OCI-LY3 (cell line): ENCODE results near the gene MMP14.

ENCODE experiments used
- H2AFZ ChIP-seq: fragments of 200-600, 300-600 bp; shearing (Covaris generic); 2 replicates; pipeline ENCODE4 v1.6.0; 2014; ENCODE audit warnings: antibody characterized with exemption, low read depth, low read length
- H3K27ac ChIP-seq: fragments of 200-600, 300-600 bp; sonication (generic); 2 replicates; pipeline ENCODE4 v1.5.1; 2014; ENCODE audit warnings: mild to moderate bottlenecking, low read length, moderate library complexity, mixed read lengths
- H3K27me3 ChIP-seq: fragments of 200-600, 300-600 bp; sonication (generic); 2 replicates; pipeline ENCODE4 v1.6.1; 2014; ENCODE audit warnings: low read depth, low read length, mixed read lengths
- H3K36me3 ChIP-seq: fragments of 200-600, 300-600 bp; sonication (generic); replicated peaks from 2 replicates; pipeline ENCODE3; 2014; ENCODE audit warnings: low read depth, low read length, mixed read lengths
- H3K4me1 ChIP-seq: fragments of 300-600, 200-600 bp; sonication (generic); 2 replicates; pipeline ENCODE4 v1.6.1; 2014; ENCODE audit warnings: low read length, mixed read lengths
- H3K4me2 ChIP-seq: fragments of 200-600, 300-600 bp; sonication (generic); 2 replicates; pipeline ENCODE4 v1.6.1; 2014; ENCODE audit warnings: low read length, mixed read lengths
- H3K4me3 ChIP-seq: fragments of 300-600, 200-600 bp; sonication (generic); 2 replicates; pipeline ENCODE4 v1.5.1; 2014; ENCODE audit warnings: antibody characterized with exemption, mild to moderate bottlenecking, low read length, moderate library complexity
- H3K79me2 ChIP-seq: fragments of 300-600, 200-600 bp; shearing (Covaris generic); 2 replicates; pipeline ENCODE4 v1.6.1; 2014; ENCODE audit warnings: mild to moderate bottlenecking, low read length, mixed read lengths
- H3K9ac ChIP-seq: fragments of 300-600, 200-600 bp; shearing (Covaris generic); 2 replicates; pipeline ENCODE4 v1.6.0; 2014; ENCODE audit warnings: mild to moderate bottlenecking, low read length, moderate library complexity
- H3K9me3 ChIP-seq: fragments of 200-600, 300-600 bp; shearing (Covaris generic); 2 replicates; pipeline ENCODE4 v1.6.1; 2014; ENCODE audit warnings: low read length, mixed read lengths; ENCODE audit not compliant: insufficient read depth
- H4K20me1 ChIP-seq: fragments of 200-600, 300-600 bp; sonication (generic); 2 replicates; pipeline ENCODE4 v1.6.1; 2016; ENCODE audit warnings: low read length, mixed read lengths; ENCODE audit not compliant: insufficient read depth
- CTCF ChIP-seq: fragments of 200-600, 300-600 bp; sonication (generic); IDR thresholded peaks from 2 replicates; pipeline ENCODE4 v1.5.1; 2014; ENCODE audit warnings: antibody characterized with exemption, low read length, low read depth
- EZH2phosphoT487 ChIP-seq: fragments of 200-600 bp; shearing (Covaris generic); IDR thresholded peaks from 2 replicates; pipeline ENCODE4 v1.6.1; 2018; ENCODE audit warnings: antibody characterized with exemption, mixed run types, low read depth

MMP14 gene

GRCh38 chr14:22878271-22879246, 42.2 kb downstream of the MMP14 start:
- Histone ChIP-seq H3K4me3 (no peak overlapping the region), H4K20me1 (no peaks in the 10 kb centered on the region), H2AFZ (no peak overlapping the region), H3K27ac (no peak overlapping the region), H3K79me2 (no peaks in the 10 kb centered on the region), H3K4me2 (no peak overlapping the region), H3K4me1 (peaks cover 3% of the 10 kb centered on the region; the same call in 1 of the 2 replicates), H3K27me3 (0 out of 2 replicates have a peak, but pooled peaks cover 7% of the 10 kb centered on the region), H3K9me3 (no peaks in the 10 kb centered on the region), H3K36me3 (peaks cover 38% of the 10 kb centered on the region), H3K9ac (no peak overlapping the region)
- no peak for TF ChIP-seq CTCF

- no peaks in the 10 kb centered on the region for H3K9me3 ChIP-seq
- TF ChIP-seq CTCF = no peak
- TF ChIP-seq EZH2phosphoT487 = no peak
- no peak overlapping the region for H3K9ac ChIP-seq
- no peaks in the 10 kb centered on the region for H4K20me1 ChIP-seq
- H3K4me2 ChIP-seq = no peak overlapping the region
- no peaks in the 10 kb centered on the region for H3K79me2 ChIP-seq
- peaks cover 12% of the 10 kb centered on the region for H3K36me3 ChIP-seq
- H2AFZ ChIP-seq = no peak overlapping the region
- H3K4me1 ChIP-seq = peaks cover 7% of the 10 kb centered on the region; the same call in 1 of the 2 replicates
- H3K27ac ChIP-seq = no peak overlapping the region
- 0 out of 2 replicates have a peak, but pooled peaks cover 7% of the 10 kb centered on the region for H3K27me3 ChIP-seq
- no peak overlapping the region for H3K4me3 ChIP-seq
These were observed 45.7 kb downstream of the MMP14 start for GRCh38 chr14:22882064-22882463.

GRCh38 chr14:22882529-22883172, 46.3 kb downstream of the MMP14 start:
- Histone ChIP-seq H3K27me3 (0 out of 2 replicates have a peak, but pooled peaks cover 7% of the 10 kb centered on the region), H3K79me2 (no peaks in the 10 kb centered on the region), H3K9me3 (no peaks in the 10 kb centered on the region), H3K36me3 (peaks cover 10% of the 10 kb centered on the region), H3K4me3 (no peak overlapping the region), H3K9ac (no peak overlapping the region), H3K27ac (no peak overlapping the region), H3K4me1 (peaks cover 13% of the 10 kb centered on the region), H4K20me1 (no peaks in the 10 kb centered on the region), H2AFZ (no peak overlapping the region), H3K4me2 (0 out of 2 replicates have a peak overlapping the region, but pooled peaks have one; percentile 24)
- TF ChIP-seq EZH2phosphoT487 = no peak
- TF ChIP-seq CTCF = no peak
